H1 (cell line): ENCODE measurements around the gene AKR1C3. TPM values are rescaled to one million over a fixed set of nuclear protein-coding genes. Genes with fewer than 3 reads are reported as not detected.

Experiments
- CTBP2 ChIP-seq: IDR thresholded peaks from 2 replicates; pipeline ENCODE4 v1.7.0; 2011; ENCODE audit warnings: borderline replicate concordance, mild to moderate bottlenecking, moderate library complexity, mixed read lengths, low read length; ENCODE audit not compliant: insufficient read depth, insufficient read length
- EZH2 ChIP-seq: fragments of 200-600 bp; sonication (generic); IDR thresholded peaks from 2 replicates; pipeline ENCODE4 v1.7.1; 2012; ENCODE audit warnings: low read depth, mild to moderate bottlenecking, moderate library complexity, low read length, inconsistent platforms; ENCODE audit not compliant: severe bottlenecking
- PHF8 ChIP-seq: fragments of 200-600 bp; sonication (generic); conservative IDR thresholded peaks from 2 replicates; pipeline ENCODE4 v1.7.1; 2012; ENCODE audit warnings: low read depth, mild to moderate bottlenecking, inconsistent platforms, low read length, moderate library complexity
- POLR2AphosphoS5 ChIP-seq: IDR thresholded peaks from 2 replicates; pipeline ENCODE4 v1.6.1; 2011; ENCODE audit warnings: low read depth, low read length
- SIX5 ChIP-seq: IDR thresholded peaks from 2 replicates; pipeline ENCODE4 v1.6.1; 2011; ENCODE audit warnings: mild to moderate bottlenecking, low read depth, low read length
- SP1 ChIP-seq: IDR thresholded peaks from 2 replicates; pipeline ENCODE4 v1.6.1; 2011; ENCODE audit warnings: low read depth, low read length
- polyA plus RNA-seq, 7 experiments: library from polyadenylated mRNA; depleted of rRNA in 3 of 7; stranded (reverse) in 5 of 7; unstranded in 2 of 7; fragments of >200 nt in 5 of 7; fragments of 200-250 nt in 2 of 7; gene quantifications; 1 replicate in 5 of 7; 2 replicates in 1 of 7; 4 replicates in 1 of 7; pipeline versions ENCODE4 v1.2.1 to v1.2.3, GENCODE V29; 2011 to 2013; ENCODE audit warnings: missing spikeins in 2 of 7, mixed read lengths in 2 of 7
- total RNA-seq: library from RNA; stranded (reverse); fragmentation: NEBNext Ultra II Directional; extraction: Animal tissue kit (Norgen Biotek cat#: 25700); gene quantifications from 2 replicates; pipeline ENCODE4 v1.2.1, GENCODE V29; 2021

Gene AKR1C3
- total and polyA plus RNA-seq, 2 of the 8 experiments (the other 6 are each of a cell fraction or from before 2014, with no cell fraction given) = 4.6 to 6.9 TPM

GRCh38 chr10:5116621-5117020 is 22.4 kb downstream of the AKR1C3 start (continued):
- TF ChIP-seq SP1 (no peak), POLR2AphosphoS5 (no peak), PHF8 (no peak), CTBP2 (no peak), EZH2 (no peak), SIX5 (no peak)
